HT1080 (cell line): ENCODE measurements around the gene OSBP. TPM values are rescaled to one million over a fixed set of nuclear protein-coding genes. Genes with fewer than 3 reads are reported as not detected.
"Not testable (repeated sequence)": the region's sequence is repeated elsewhere in the genome, so short reads cannot be mapped to it uniquely, and the experiment has no call there.

ENCODE experiments used
- DNase-seq: peaks from one replicate; pipeline ENCODE4 v3.0.0-alpha.2; 2015; ENCODE audit warnings: low read depth
- polyA plus RNA-seq, 2 experiments: library from polyadenylated mRNA; depleted of rRNA; stranded (reverse); fragments of >200 nt; gene quantifications; 2 replicates each; pipeline ENCODE4 v1.2.3, GENCODE V29; 2015
- total RNA-seq: library from RNA; depleted of rRNA; stranded (reverse); fragments of >200 nt; shearing (Covaris generic); gene quantifications from 2 replicates; pipeline ENCODE4 v1.2.3, GENCODE V29; 2014; rRNA removed

OSBP gene, protein sequence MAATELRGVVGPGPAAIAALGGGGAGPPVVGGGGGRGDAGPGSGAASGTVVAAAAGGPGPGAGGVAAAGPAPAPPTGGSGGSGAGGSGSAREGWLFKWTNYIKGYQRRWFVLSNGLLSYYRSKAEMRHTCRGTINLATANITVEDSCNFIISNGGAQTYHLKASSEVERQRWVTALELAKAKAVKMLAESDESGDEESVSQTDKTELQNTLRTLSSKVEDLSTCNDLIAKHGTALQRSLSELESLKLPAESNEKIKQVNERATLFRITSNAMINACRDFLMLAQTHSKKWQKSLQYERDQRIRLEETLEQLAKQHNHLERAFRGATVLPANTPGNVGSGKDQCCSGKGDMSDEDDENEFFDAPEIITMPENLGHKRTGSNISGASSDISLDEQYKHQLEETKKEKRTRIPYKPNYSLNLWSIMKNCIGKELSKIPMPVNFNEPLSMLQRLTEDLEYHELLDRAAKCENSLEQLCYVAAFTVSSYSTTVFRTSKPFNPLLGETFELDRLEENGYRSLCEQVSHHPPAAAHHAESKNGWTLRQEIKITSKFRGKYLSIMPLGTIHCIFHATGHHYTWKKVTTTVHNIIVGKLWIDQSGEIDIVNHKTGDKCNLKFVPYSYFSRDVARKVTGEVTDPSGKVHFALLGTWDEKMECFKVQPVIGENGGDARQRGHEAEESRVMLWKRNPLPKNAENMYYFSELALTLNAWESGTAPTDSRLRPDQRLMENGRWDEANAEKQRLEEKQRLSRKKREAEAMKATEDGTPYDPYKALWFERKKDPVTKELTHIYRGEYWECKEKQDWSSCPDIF
- total RNA-seq, result 13.4 and 18.0 TPM in 2 replicates
- polyA plus RNA-seq (2015; cell fraction: cytosol; rRNA removed), result 17.7 and 23.4 TPM in 2 replicates
- polyA plus RNA-seq (2015; cell fraction: nucleus; rRNA removed), result 39.9 and 42.7 TPM in 2 replicates

- DNase-seq, result peak; percentile 100
Observed at GRCh38 chr11:59615637-59616395, at the start of gene OSBP. TSS of gene OSBP (minus strand) at chr11:59615774. CDS start at chr11:59615664, 110 bp downstream.

DNA sequence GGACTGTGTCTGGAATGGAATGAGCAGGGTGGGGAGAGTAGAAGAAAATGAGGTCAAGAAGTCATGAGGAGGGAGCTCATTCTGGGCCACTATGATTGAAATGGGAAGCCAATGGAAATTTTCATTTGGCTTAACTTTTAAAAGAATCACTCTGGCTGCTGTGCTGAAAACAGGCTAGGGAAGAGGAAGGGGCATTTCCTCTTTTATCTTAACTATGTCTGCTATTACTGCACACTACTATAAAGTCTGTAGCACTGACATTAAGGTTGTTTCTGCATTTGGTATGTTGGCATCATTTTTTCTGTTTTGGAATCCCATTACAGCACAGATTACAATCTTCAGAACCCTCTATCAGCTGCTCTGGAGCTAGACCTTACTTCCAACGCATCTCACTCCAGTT is 45.0 kb upstream of the OSBP start:
- DNase-seq, result no peak

DNA sequence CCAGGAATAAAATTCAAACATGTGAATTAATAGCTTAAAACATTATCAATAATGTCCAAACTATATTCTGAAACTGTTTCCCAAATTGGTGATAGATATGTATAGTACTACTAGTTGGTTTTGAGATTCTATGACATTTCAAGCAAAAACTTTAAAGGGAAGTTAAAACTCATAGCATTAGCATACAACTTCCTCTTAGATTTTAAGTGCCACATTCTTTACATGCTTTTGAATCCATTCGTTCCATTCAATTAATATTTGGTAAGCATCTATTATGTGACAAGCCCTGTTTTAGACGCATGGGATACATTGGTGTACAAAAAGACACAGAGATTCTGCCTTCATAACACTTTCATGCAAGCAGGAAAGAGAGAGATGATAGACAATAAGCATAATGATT is 44.4 kb upstream of the OSBP start:
- no peak for DNase-seq

DNA sequence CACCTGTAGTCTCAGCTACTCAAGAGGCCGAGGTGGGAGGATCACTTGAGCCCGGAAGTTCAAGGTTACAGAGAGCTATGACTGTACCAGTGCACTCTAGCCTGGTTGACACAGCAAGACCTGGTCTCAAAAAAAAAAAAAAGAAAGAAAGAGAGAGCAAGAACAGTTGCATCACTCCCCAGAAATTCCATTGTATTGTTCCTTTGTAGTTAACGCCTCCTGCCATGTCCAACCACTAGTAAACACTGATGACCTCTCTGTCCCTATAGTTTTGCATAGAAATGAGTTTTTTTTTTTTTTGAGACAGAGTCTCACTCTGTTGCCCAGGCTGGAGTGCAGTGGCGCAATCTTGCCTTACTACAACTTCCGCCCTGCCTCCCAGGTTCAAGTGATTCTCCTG is 42.5 kb upstream of the OSBP start:
- DNase-seq, result no peak

GRCh38 chr11:59654893-59655292 is 39.3 kb upstream of the OSBP start:
- no peak for DNase-seq

DNA sequence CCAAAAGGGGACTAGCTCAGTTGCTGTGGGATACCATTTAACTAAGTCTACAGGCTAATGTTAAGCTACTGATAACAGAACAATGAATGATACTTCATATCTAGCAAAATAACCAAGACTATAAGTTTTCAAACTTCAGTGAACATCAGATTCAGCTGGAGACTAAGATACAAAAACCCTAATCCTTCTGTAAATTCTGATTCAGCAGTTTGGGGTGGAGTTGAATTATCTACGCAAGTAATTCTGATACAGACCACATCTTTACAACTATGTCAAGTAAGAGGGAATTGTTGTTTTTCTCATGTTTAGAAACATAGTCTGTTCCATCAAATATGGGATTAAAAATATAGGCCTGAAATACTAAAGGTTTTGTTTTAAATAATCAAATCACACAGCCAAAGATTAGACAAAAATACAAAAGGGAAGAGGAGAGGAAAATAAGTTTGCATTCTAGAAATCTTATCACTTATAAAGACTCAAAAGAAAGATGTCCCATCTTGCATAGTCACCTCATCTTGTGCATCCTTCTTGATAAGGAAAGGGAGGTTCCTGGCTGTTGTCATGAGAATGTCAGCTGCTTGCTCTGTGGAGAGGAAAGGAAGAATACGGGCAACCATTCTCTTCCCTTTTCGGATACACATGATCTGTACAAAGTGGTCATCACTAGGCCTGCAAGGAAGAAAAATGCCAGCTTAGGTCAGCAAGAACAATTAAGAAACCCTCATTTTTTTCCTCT is 31.8 kb upstream of the OSBP start:
- no peak for DNase-seq

- no peak for DNase-seq
Observed at GRCh38 chr11:59644528-59644927, 29.0 kb upstream of the OSBP start.

DNA sequence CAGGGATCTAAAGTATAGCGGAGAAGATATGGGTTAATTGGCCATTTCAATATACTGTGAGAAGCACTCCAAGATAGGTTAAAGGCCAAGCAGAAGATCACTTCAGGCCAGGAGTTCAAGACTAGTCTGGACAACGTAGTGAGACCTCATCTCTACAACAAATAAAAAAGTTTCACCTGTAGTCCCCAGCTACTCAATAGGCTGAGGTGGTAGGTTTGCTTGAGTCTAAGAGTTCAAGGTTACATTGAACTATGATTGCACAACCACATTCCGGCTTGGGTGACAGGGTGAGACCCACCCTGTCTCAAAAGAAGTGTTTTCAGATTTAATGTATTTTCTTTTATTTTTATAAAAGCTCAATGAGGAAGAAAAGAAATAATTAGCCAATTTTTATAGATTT is 27.8 kb upstream of the OSBP start:
- DNase-seq, result no peak

DNA sequence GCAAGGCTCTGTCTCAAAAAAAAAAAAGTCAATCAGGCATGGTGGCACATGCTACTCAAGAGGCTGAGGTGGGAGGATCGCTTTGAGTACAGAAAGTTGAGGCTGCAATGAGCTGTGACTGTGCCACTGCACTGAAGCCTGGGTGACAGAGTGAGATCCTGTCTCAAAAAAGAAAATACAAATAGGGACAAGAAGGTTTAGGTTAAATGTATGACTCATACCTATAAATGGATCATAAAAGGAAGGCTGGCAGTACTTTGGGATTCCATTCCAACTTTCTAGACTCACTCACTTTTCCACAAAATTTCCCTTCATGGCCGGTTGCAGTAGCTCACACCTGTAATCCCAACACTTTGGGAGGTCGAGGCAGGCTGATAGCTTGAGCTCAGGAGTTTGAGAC is 25.6 kb upstream of the OSBP start:
- DNase-seq, result no peak

DNA sequence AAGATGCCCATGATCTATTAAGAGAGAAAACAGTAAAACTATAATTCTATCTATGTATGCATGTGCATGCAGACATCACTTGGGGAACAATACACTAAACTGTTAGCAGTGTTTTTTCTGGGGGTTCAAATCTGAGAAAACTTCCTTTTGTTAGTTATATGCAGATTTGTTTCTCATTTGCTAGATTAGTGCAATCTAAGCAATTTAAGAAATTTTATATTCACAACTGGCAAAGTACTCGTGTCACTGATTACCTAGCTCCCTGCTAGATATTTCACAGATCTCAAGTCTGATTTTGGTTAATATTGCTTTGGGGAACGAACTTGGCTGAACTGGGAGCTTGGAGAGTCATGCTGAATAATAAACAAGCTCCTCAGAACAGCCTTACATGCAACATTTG is 14.9 kb upstream of the OSBP start:
- no peak for DNase-seq

DNA sequence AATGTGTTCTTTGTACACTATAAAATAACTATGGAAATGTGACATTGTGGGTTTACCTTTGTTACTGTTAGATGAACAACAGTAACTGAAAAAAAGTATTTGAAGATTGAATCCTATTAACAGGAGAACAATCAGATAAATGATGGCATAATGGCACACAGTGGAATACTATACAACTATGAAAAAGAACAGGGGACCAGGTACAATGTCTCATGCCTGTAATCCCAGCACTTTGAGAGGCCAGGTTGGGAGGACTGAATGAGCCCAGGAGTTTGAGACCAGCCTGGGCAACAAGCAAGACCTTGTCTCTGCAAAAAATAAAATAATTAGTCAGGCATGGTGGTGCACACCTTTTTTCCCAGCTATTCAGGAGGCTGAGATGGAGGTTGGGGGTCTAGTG is 14.4 kb upstream of the OSBP start:
- DNase-seq, result no peak

DNA sequence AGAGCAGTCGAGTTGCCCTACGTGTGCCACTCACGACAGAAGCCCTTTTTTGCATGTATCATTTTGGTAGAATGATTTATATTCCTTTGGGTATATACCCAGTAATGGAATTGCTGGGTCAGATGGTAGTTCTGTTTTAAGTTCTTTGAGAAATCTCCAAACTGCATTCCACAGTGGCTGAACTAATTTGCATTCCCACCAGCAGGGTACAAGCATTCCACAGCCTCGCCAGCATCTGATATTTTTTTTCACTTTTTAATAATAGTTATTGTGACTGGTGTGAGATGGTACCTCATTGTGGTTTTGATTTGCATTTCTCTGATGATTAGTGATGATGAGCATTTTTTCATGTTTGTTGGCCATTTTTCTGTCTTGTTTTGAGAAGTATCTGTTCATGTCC is 11.4 kb upstream of the OSBP start:
- not testable (repeated sequence) for DNase-seq

- DNase-seq, result no peak
Observed at GRCh38 chr11:59625703-59626102, 10.1 kb upstream of the OSBP start.

GRCh38 chr11:59617876-59618275 is 2.3 kb upstream of the OSBP start:
- DNase-seq, result no peak

DNA sequence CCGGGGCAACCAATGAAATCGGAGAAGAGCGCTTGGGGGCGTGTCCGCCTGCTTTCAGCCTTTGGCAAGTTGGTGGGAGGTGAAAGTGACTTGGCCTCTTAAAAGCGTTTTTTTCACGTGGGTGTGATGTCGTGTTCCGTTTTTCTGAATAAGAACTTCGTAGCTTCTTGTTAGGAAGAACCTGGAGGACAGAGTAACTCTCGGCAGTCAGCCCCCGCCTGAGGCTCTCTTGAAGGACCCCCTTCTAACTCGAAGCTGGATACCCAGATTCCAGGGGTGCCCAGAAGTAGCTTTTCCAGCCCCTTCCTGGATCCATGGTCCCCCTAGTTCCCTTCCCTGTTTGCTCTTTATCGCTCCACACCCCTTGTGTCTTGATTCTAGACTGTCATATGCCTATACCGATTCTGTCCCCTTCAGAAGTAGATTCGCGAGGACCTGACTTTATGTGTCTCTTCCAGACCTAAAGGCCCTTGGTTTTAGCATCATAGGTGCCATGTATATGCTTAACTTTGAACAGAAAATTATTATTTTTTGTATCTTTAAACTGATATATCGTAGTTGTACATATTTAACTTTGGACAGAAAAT is 915 bp upstream of the OSBP start:
- no peak for DNase-seq

- DNase-seq, result peak; percentile 5
Observed at GRCh38 chr11:59615120-59615636, 396 bp downstream of the OSBP start.

DNA sequence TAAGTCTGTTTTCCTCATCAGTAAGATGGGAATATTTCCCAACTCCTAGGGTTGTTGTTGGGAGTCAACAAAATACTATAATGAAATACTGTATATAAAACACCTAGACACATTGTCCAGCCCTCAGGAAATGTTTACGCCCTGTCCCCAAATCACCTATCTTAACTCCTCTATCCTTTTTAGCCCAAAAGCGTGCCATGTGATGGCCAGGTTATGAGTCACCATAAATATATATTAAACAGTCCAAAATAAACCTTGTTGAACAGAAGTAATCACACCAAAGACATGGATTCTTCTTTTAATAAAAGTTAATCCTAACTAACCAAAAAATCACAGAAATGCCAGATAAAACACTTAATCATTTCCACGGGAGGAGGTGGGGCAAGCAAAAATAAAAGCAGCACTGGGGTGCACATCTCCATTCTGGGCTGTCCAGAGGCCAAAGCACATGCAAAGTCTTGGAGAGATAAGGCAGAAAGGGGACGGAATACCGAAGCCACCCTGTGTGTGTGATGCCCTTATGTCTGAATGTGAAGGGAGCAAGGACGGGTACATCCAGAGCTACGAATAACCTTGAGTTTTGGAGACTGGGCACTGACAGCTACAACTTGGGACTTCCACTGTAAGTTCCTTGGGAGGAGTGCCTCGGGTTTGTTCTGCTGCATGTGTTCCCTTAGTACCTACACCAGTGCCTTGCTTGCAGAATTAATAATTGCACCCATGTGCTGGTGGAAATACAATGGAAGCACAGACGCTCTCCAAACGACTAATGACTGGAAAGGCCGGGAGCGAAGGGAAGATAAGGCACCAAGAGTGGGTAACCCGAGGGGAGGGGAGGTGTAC is 1.1 kb downstream of the OSBP start:
- DNase-seq, result no peak

GRCh38 chr11:59611570-59612565 is 3.7 kb downstream of the OSBP start:
- DNase-seq, result no peak
